GM23338 (cell line): ENCODE measurements around the gene OVOL3. TPM values are rescaled to one million over a fixed set of nuclear protein-coding genes. Genes with fewer than 3 reads are reported as not detected.
A peak's percentile ranks its signal among the peaks of the same experiment; 100 is the strongest.

Experiments
- ATAC-seq: fragments of 200-7000 bp; cut with Tn5 transposase; 3 replicates; pipeline ENCODE4 v1.9.1; 2020
- DNase-seq: peaks from one replicate; pipeline ENCODE4 v3.0.0-alpha.2; 2015; ENCODE audit warnings: low spot score
- H2AFZ ChIP-seq: fragments of 200-600 bp; sonication (generic); 2 replicates; pipeline ENCODE4 v1.8.0; 2016; ENCODE audit warnings: antibody characterized with exemption, mild to moderate bottlenecking, moderate library complexity
- H3F3A ChIP-seq: fragments of 200-600 bp; sonication (generic); replicated peaks from 2 replicates; pipeline ENCODE4 v1.8.0; 2017; ENCODE audit warnings: antibody characterized with exemption, mixed run types, low read depth
- H3K27ac ChIP-seq: fragments of 200-600 bp; sonication (generic); 2 replicates; pipeline ENCODE4 v1.6.1; 2016; ENCODE audit warnings: low read depth
- H3K27me3 ChIP-seq: fragments of 200-600 bp; sonication (generic); 2 replicates; pipeline ENCODE4 v1.8.0; 2016; ENCODE audit warnings: mild to moderate bottlenecking, mixed run types, moderate library complexity; ENCODE audit not compliant: insufficient read depth
- H3K36me3 ChIP-seq: fragments of 200-600 bp; sonication (generic); 2 replicates; pipeline ENCODE4 v1.8.0; 2016; ENCODE audit warnings: mild to moderate bottlenecking; ENCODE audit not compliant: insufficient read depth
- H3K4me1 ChIP-seq: fragments of 200-600 bp; sonication (generic); 2 replicates; pipeline ENCODE4 v1.8.0; 2016; ENCODE audit warnings: mild to moderate bottlenecking, moderate library complexity; ENCODE audit not compliant: insufficient read depth
- H3K4me2 ChIP-seq: fragments of 200-600 bp; sonication (generic); 2 replicates; pipeline ENCODE4 v1.7.1; 2017; ENCODE audit warnings: mixed run types
- H3K4me3 ChIP-seq: fragments of 200-600 bp; sonication (generic); 2 replicates; pipeline ENCODE4 v1.6.1; 2016; ENCODE audit warnings: mixed run types
- H3K79me2 ChIP-seq: fragments of 200-600 bp; sonication (generic); replicated peaks from 2 replicates; pipeline ENCODE4 v1.8.0; 2017; ENCODE audit warnings: mild to moderate bottlenecking; ENCODE audit not compliant: insufficient read depth
- H3K9me2 ChIP-seq: fragments of 200-600 bp; sonication (generic); 2 replicates; pipeline ENCODE4 v1.8.0; 2017; ENCODE audit not compliant: insufficient read depth
- H4K20me1 ChIP-seq: fragments of 200-600 bp; sonication (generic); replicated peaks from 2 replicates; pipeline ENCODE4 v1.8.0; 2017; ENCODE audit warnings: mild to moderate bottlenecking; ENCODE audit not compliant: insufficient read depth
- H3K27ac Mint-ChIP-seq: 2 replicates; pipeline ENCODE4 v1.8.0; 2020; ENCODE audit warnings: inconsistent platforms, mild to moderate bottlenecking, moderate library complexity, mixed read lengths
- H3K27me3 Mint-ChIP-seq: 3 replicates; pipeline ENCODE4 v1.8.0; 2022; ENCODE audit warnings: low read depth, mild to moderate bottlenecking, moderate library complexity, mixed read lengths, inconsistent platforms; ENCODE audit not compliant: insufficient read depth, poor library complexity
- H3K36me3 Mint-ChIP-seq: 3 replicates; pipeline ENCODE4 v1.8.0; 2021; ENCODE audit warnings: low read depth, mild to moderate bottlenecking, inconsistent platforms, moderate library complexity, mixed read lengths
- H3K4me1 Mint-ChIP-seq: 3 replicates; pipeline ENCODE4 v1.8.0; 2020; ENCODE audit warnings: mild to moderate bottlenecking, inconsistent platforms, mixed read lengths
- H3K4me3 Mint-ChIP-seq: 3 replicates; pipeline ENCODE4 v1.8.0; 2021; ENCODE audit warnings: moderate library complexity, mild to moderate bottlenecking, inconsistent platforms, mixed read lengths
- H3K9me3 Mint-ChIP-seq: 3 replicates; pipeline ENCODE4 v1.8.0; 2020; ENCODE audit warnings: moderate library complexity, mild to moderate bottlenecking, inconsistent platforms, mixed read lengths
- CREB1 ChIP-seq: fragments of 250-450 bp; sonication (Bioruptor Pico); IDR thresholded peaks from 2 replicates; pipeline ENCODE4 v1.5.0; 2020; ENCODE audit warnings: low read depth, mild to moderate bottlenecking, moderate library complexity
- ETS1 ChIP-seq: IDR thresholded peaks from 2 replicates; pipeline ENCODE4 v1.6.1; 2016; ENCODE audit warnings: antibody characterized with exemption
- NANOG ChIP-seq: IDR thresholded peaks from 2 replicates; pipeline ENCODE4 v1.6.1; 2016; ENCODE audit warnings: antibody characterized with exemption, borderline replicate concordance
- POLR2AphosphoS5 ChIP-seq: IDR thresholded peaks from 2 replicates; pipeline ENCODE4 v1.6.1; 2016; ENCODE audit warnings: antibody characterized with exemption, low read depth
- ZNF462 ChIP-seq: fragments of 250-450 bp; sonication (Bioruptor Pico); IDR thresholded peaks from 2 replicates; pipeline ENCODE4 v1.5.0; 2020; ENCODE audit warnings: mild to moderate bottlenecking, moderate library complexity
- polyA plus RNA-seq: library from polyadenylated mRNA; unstranded; fragments of >200 nt; fragmentation: Nextera tagmentation; extraction: Ambion mirVana; gene quantifications from 2 replicates; pipeline ENCODE4 v1.2.1, GENCODE V29; 2016
- total RNA-seq: library from RNA; depleted of rRNA; stranded (reverse); fragments of >200 nt; shearing (Covaris generic); gene quantifications from 2 replicates; pipeline ENCODE4 v1.2.3, GENCODE V29; 2014

OVOL3 gene
- total and polyA plus RNA-seq, 2 experiments from 2014 or later: not detected

GRCh38 chr19:36150586-36150985, 39.6 kb downstream of the OVOL3 start (continued):
- TF ChIP-seq CREB1: no peak
- TF ChIP-seq NANOG: no peak
- no peak for TF ChIP-seq ZNF462 (CRISPR knock-in tag)

DNA sequence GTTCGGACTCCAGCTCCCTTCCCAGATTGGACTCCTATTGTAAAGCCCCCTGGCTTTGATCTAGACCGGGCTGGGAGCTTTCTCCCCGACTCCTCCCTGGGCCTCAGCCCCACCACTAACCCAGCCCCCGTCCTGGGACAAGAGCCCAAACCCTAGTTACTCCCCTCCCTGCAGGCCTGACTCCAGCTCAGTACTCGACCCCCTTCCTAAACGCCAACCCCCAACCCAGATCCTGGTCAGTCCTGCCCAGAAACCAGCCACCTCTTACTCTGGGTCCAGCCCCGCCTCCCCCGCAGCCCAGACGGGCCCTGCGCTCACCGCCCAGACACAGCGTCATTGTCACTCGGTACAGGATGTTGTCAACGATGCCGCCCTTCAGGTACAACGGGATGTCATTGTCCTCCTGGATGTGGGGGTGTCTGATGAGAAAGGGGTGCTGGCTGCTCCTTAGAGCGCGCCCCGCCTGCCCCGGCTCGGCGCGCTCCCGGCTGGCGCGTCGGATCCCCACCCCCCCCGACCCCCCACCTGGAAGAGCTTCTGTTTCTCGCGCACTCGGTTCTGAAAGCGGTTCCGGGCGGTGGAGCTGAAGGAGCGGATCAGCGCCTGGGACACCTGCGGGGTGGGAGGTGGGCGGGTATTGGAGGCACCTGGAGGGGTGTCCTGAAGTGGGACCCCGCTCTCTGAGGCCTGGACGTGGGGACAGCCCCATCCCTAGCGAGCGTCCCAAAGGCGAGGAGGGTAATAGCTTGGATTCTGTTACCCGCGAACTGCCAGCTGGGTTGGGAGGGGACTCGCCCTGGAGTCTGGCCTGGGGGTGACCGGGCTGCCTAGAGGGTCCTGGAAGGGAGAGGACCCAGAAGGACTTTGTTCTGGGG, 40.4 kb downstream of the OVOL3 start:
- Histone ChIP-seq H3K27me3 (peaks cover 8% of the 10 kb centered on the region; the same call in 1 of the 2 replicates), H3K9me2 (no peaks in the 10 kb centered on the region), H3K4me2 (peak overlapping the region; percentile 97), H3K4me1 (peaks cover 21% of the 10 kb centered on the region), H3K27ac (no peak overlapping the region), H3K36me3 (peaks cover 7% of the 10 kb centered on the region; the same call in 1 of the 2 replicates), H2AFZ (peak overlapping the region; percentile 80; the same call in 1 of the 2 replicates), H3K4me3 (peak overlapping the region; percentile 77), H3F3A (peaks cover 9% of the 10 kb centered on the region; the same call in 1 of the 2 replicates), H4K20me1 (no peaks in the 10 kb centered on the region), H3K79me2 (no peaks in the 10 kb centered on the region)
- ATAC-seq: peak; percentile 80
- peaks cover 16% of the 10 kb centered on the region for H3K27me3 Mint-ChIP-seq
- H3K9me3 Mint-ChIP-seq: no peaks in the 10 kb centered on the region
- DNase-seq: peak; percentile 89
- TF ChIP-seq ETS1 (no peak), POLR2AphosphoS5 (peak; percentile 59)
- H3K27ac Mint-ChIP-seq: no peak overlapping the region
- peaks cover 43% of the 10 kb centered on the region for H3K36me3 Mint-ChIP-seq
- peak overlapping the region; percentile 64 for H3K4me3 Mint-ChIP-seq
- H3K4me1 Mint-ChIP-seq: peaks cover 19% of the 10 kb centered on the region
